ENCODE results near the gene TF. TPM values are rescaled to one million over a fixed set of nuclear protein-coding genes. Genes with fewer than 3 reads are reported as not detected.
A peak's percentile ranks its signal among the peaks of the same experiment; 100 is the strongest.

TF gene
- polyA plus RNA-seq, 1 donor (not counting 4 experiments of a cell fraction or from before 2014, with no cell fraction given), result 0.30 TPM

- Histone ChIP-seq H3K4me3 (ENCODE audit: control insufficient read depth in 2 of 3, extremely low read depth in 1 of 3, insufficient read depth in 2 of 3, low read depth in 1 of 3, low read length in 3 of 3) (no peak overlapping the region), H3K79me2 (ENCODE audit: control insufficient read depth, insufficient read depth, low read length) (no peaks in the 10 kb centered on the region), H3K36me3 (ENCODE audit: control insufficient read depth in 2 of 2, extremely low read depth in 1 of 2, insufficient read depth in 2 of 2, low read length in 2 of 2) (no peaks in the 10 kb centered on the region), H2AFZ (ENCODE audit: control insufficient read depth, low read length) (no peak overlapping the region), H3K4me2 (ENCODE audit: control insufficient read depth, extremely low read depth, insufficient read depth, low read depth, low read length) (no peak overlapping the region), H3K9me3 (ENCODE audit: control insufficient read depth, low read depth, low read length) (no peaks in the 10 kb centered on the region), H3K9ac (ENCODE audit: control insufficient read depth, extremely low read depth, insufficient read depth, low read length) (no peak overlapping the region), H3K27ac (ENCODE audit: control insufficient read depth, insufficient read depth, low read length) (no peak overlapping the region), H3K27me3 (ENCODE audit: control insufficient read depth, extremely low read depth, insufficient read depth, low read length) (no peaks in the 10 kb centered on the region), H3K9me1 (ENCODE audit: control insufficient read depth, extremely low read depth, insufficient read depth, low read length) (no peaks in the 10 kb centered on the region), H4K20me1 (ENCODE audit: control insufficient read depth, extremely low read depth, insufficient read depth, low read length) (no peaks in the 10 kb centered on the region), H3K4me1 (ENCODE audit: control insufficient read depth, extremely low read depth, insufficient read depth, low read length) (peaks cover 20% of the 10 kb centered on the region)
- TF ChIP-seq EZH2 (IDR thresholded peaks at IDR 0.05; ENCODE audit: low read length), result no peak
- no peak for TF ChIP-seq CTCF (optimal IDR thresholded peaks at IDR 0.05 in 1 of 3, IDR thresholded peaks at IDR 0.05 in 1 of 3, conservative IDR thresholded peaks at IDR 0.05 in 1 of 3; ENCODE audit: extremely low read depth in 1 of 3, insufficient read depth in 2 of 3, low read length in 3 of 3)
- DNase-seq (ENCODE audit: low read depth, low spot score) (no peak), FAIRE-seq (no peak)
- dilution Hi-C loops (cut with MboI; ENCODE audit: extremely low pct_ligation_motif_present, low sequenced_read_pairs), result no loop called here
Measured at GRCh38 chr3:133754973-133755828, 9.0 kb downstream of the TF start.

- peak overlapping the region; percentile 58 for H3K4me2 ChIP-seq (ENCODE audit: control insufficient read depth, extremely low read depth, insufficient read depth, low read depth, low read length)
- dilution Hi-C loops (cut with MboI; ENCODE audit: extremely low pct_ligation_motif_present, low sequenced_read_pairs), result no loop called here
- H3K4me3 ChIP-seq (ENCODE audit: control insufficient read depth in 2 of 3, extremely low read depth in 1 of 3, insufficient read depth in 2 of 3, low read depth in 1 of 3, low read length in 3 of 3), result peak overlapping the region in 1 of 3 experiments; percentile 25
- peaks cover 20% of the 10 kb centered on the region for H3K4me1 ChIP-seq (ENCODE audit: control insufficient read depth, extremely low read depth, insufficient read depth, low read length)
- no peak overlapping the region for H3K27ac ChIP-seq (ENCODE audit: control insufficient read depth, insufficient read depth, low read length)
- DNase-seq (ENCODE audit: low read depth, low spot score) (no peak), FAIRE-seq (peak; percentile 94)
- no peaks in the 10 kb centered on the region for H3K79me2 ChIP-seq (ENCODE audit: control insufficient read depth, insufficient read depth, low read length)
- H3K9me3 ChIP-seq (ENCODE audit: control insufficient read depth, low read depth, low read length), result no peaks in the 10 kb centered on the region
- no peaks in the 10 kb centered on the region for H3K36me3 ChIP-seq (ENCODE audit: control insufficient read depth in 2 of 2, extremely low read depth in 1 of 2, insufficient read depth in 2 of 2, low read length in 2 of 2)
- H4K20me1 ChIP-seq (ENCODE audit: control insufficient read depth, extremely low read depth, insufficient read depth, low read length), result no peaks in the 10 kb centered on the region
- H3K9me1 ChIP-seq (ENCODE audit: control insufficient read depth, extremely low read depth, insufficient read depth, low read length), result no peaks in the 10 kb centered on the region
- no peaks in the 10 kb centered on the region for H3K27me3 ChIP-seq (ENCODE audit: control insufficient read depth, extremely low read depth, insufficient read depth, low read length)
- H3K9ac ChIP-seq (ENCODE audit: control insufficient read depth, extremely low read depth, insufficient read depth, low read length), result no peak overlapping the region
- peak overlapping the region; percentile 84 for H2AFZ ChIP-seq (ENCODE audit: control insufficient read depth, low read length)
- TF ChIP-seq EZH2 (IDR thresholded peaks at IDR 0.05; ENCODE audit: low read length) (no peak), CTCF (optimal IDR thresholded peaks at IDR 0.05 in 1 of 3, IDR thresholded peaks at IDR 0.05 in 1 of 3, conservative IDR thresholded peaks at IDR 0.05 in 1 of 3; ENCODE audit: extremely low read depth in 1 of 3, insufficient read depth in 2 of 3, low read length in 3 of 3) (no peak)
Measured at GRCh38 chr3:133756716-133757694, 10.8 kb downstream of the TF start.
